Measurements from ENCODE around the gene ZNF492. TPM values are rescaled to one million over a fixed set of nuclear protein-coding genes. Genes with fewer than 3 reads are reported as not detected.

Gene ZNF492
- total RNA-seq, 1 experiment from 2014 or later, result not detected

GRCh38 chr19:22628401-22628800 lies 5.7 kb upstream of the ZNF492 start:
- Histone ChIP-seq H4K5ac (ENCODE audit: insufficient read length, low read depth, low read length) (no peak overlapping the region), H2BK5ac (ENCODE audit: insufficient read length, low read length) (no peak overlapping the region), H3K79me1 (ENCODE audit: insufficient read depth, low read depth, low read length, poor library complexity, severe bottlenecking) (no peaks in the 10 kb centered on the region), H3K79me2 (ENCODE audit: insufficient read depth, low read length) (no peaks in the 10 kb centered on the region), H3K4me1 (ENCODE audit: insufficient read depth, low read length) (no peaks in the 10 kb centered on the region), H3K18ac (ENCODE audit: insufficient read length, low read depth, low read length) (no peak overlapping the region), H3K27me3 (ENCODE audit: insufficient read depth, low read length) (no peaks in the 10 kb centered on the region), H3K9me3 (ENCODE audit: control insufficient read depth, low read depth, low read length) (peaks cover 83% of the 10 kb centered on the region), H2AFZ (ENCODE audit: low read length) (no peak overlapping the region), H3K4me2 (ENCODE audit: insufficient read depth, insufficient read length, low read length) (no peak overlapping the region), H3K56ac (ENCODE audit: insufficient read length, low read depth, low read length) (no peak overlapping the region), H3K23me2 (ENCODE audit: insufficient read length, low read depth, low read length, poor library complexity, severe bottlenecking) (no peaks in the 10 kb centered on the region), H2BK15ac (ENCODE audit: low read depth, low read length) (no peak overlapping the region), H4K20me1 (ENCODE audit: control insufficient read depth, insufficient read depth, insufficient read length) (no peaks in the 10 kb centered on the region), H4K91ac (ENCODE audit: insufficient read length, low read depth, low read length) (no peak overlapping the region), H3K14ac (ENCODE audit: insufficient read depth, low read length) (no peak overlapping the region), H3T11ph (ENCODE audit: low read length) (no peak overlapping the region), H3K4ac (ENCODE audit: low read depth, low read length) (no peak overlapping the region), H3K23ac (ENCODE audit: insufficient read length, low read depth, low read length) (no peak overlapping the region), H2AK5ac (ENCODE audit: insufficient read length, low read length) (no peak overlapping the region), H2BK120ac (ENCODE audit: low read depth, low read length, poor library complexity, severe bottlenecking) (no peak overlapping the region), H3K9ac (ENCODE audit: extremely low read depth, insufficient read length, low read length) (no peak overlapping the region), H2BK12ac (ENCODE audit: insufficient read length, low read depth, low read length) (no peak overlapping the region), H4K8ac (replicated peaks; ENCODE audit: insufficient read length, low read depth, low read length) (no peak overlapping the region), H2BK20ac (ENCODE audit: low read depth, low read length, poor library complexity, severe bottlenecking) (no peak overlapping the region), H3K27ac (ENCODE audit: insufficient read length, low read depth, low read length) (no peak overlapping the region)
- no CpG with 5 or more reads among the region's 6 CpGs for WGBS (ENCODE audit: extremely low coverage, insufficient read length, low lambda C conversion rate)
- no peak for TF ChIP-seq CTCF (conservative IDR thresholded peaks at IDR 0.05)
- no peaks in the 10 kb centered on the region; the same call in none of the 2 replicates for H3K27me3 Mint-ChIP-seq (ENCODE audit: low read depth)
- H3K27ac Mint-ChIP-seq, result no peak overlapping the region
- H3K9me3 Mint-ChIP-seq, result peaks cover 84 to 89% of the 10 kb centered on the region in 2 experiments
- H3K36me3 Mint-ChIP-seq (ENCODE audit: insufficient read depth in 1 of 3, low read depth in 3 of 3), result peaks cover 7 to 18% (median 14%) of the 10 kb centered on the region in 3 experiments; a peak in 6 of 7 replicates
- H3K4me3 Mint-ChIP-seq, result no peak overlapping the region
- H3K4me1 Mint-ChIP-seq, result no peaks in the 10 kb centered on the region
- no peak for DNase-seq
